Immature natural killer cell (primary cell): Measurements from ENCODE around the gene SUMO3. TPM values are rescaled to one million over a fixed set of nuclear protein-coding genes. Genes with fewer than 3 reads are reported as not detected.

ENCODE experiments used
- DNase-seq, 3 donors: peaks; one replicate each; pipeline ENCODE4 v3.0.0; 2022; ENCODE audit warnings: mixed read lengths in 1 of 3
- H3K27ac Mint-ChIP-seq, 6 donors: one replicate each; pipeline ENCODE4 v1.8.0; 2020; ENCODE audit warnings: mixed read lengths in 6 of 6, mild to moderate bottlenecking in 5 of 6, inconsistent platforms in 4 of 6, moderate library complexity in 3 of 6
- H3K27me3 Mint-ChIP-seq, 3 donors: one replicate each; pipeline ENCODE4 v1.8.0; 2020 to 2021; ENCODE audit warnings: low read depth in 3 of 3, mild to moderate bottlenecking in 3 of 3, mixed read lengths in 3 of 3, moderate library complexity in 3 of 3, inconsistent platforms in 1 of 3
- H3K36me3 Mint-ChIP-seq, 3 donors: one replicate each; pipeline ENCODE4 v1.8.0; 2020; ENCODE audit warnings: mixed read lengths in 3 of 3, inconsistent platforms in 2 of 3, mild to moderate bottlenecking in 2 of 3
- H3K4me1 Mint-ChIP-seq, 2 donors: one replicate each; pipeline ENCODE4 v1.8.0; 2020; ENCODE audit warnings: inconsistent platforms in 2 of 2, mild to moderate bottlenecking in 2 of 2, mixed read lengths in 2 of 2, moderate library complexity in 1 of 2
- H3K4me3 Mint-ChIP-seq, 5 donors: one replicate each; pipeline ENCODE4 v1.8.0; 2020; ENCODE audit warnings: mild to moderate bottlenecking in 5 of 5, mixed read lengths in 5 of 5, inconsistent platforms in 3 of 5, moderate library complexity in 3 of 5
- H3K9me3 Mint-ChIP-seq, 6 donors: one replicate each; pipeline ENCODE4 v1.8.0; 2020; ENCODE audit warnings: mild to moderate bottlenecking in 6 of 6, mixed read lengths in 6 of 6, inconsistent platforms in 4 of 6, moderate library complexity in 3 of 6
- polyA plus RNA-seq, 3 donors: library from polyadenylated mRNA; unstranded; fragments of 300-500 nt; fragmentation: Illumina TruSeq; gene quantifications; one replicate each; pipeline ENCODE4 v1.2.3, GENCODE V29; 2021

SUMO3 gene
- polyA plus RNA-seq, 3 donors from 2014 or later, result 85.2 to 95.7 (median 87.4) TPM

DNA sequence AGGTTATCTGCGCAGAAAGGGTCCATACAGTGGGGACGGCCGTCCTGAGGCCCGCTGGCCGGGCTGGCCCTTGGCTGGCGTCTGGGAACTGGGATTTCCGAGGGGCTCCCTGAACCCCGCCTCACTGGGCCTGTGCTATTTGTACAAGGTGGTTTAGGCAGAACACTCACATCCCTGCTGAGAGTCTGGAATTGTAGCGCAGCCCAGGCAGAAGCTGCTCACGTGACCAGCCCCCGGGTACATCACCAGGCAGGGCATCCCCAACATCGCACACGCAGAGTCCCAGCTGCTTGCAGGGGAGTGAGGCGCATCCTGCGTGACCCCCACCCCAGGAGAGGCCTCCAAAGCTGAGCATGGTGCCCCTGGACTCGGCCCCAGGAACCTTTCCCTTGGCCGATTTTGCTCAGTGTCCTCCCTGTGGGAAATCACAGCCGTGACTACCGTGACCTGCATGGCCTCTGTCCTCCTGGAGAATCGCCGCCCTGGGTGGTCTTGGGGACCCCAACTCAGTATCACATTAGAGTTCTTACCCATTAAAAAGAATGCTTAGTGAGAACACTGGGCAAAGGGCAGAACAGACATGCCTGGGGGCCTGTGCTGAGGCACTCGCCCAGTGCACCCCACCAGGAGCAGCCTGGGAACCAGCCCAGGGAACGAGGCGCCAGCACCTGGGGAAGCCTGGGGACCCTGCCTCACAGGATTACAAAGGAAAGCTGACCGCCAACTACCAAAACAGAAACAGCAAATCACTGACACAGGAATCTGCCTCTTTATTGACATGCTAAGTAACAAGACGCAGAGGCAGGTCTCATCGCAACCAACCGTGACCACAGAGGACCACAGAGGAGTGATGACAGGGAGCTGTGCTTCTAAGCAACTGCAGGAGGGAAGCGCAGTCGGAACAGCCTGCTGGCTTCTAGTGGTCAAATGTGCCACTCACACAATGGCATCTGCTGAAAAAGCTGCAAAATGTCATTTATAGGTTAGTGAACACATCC is 49.7 kb downstream of the SUMO3 start:
- H3K4me3 Mint-ChIP-seq, result no peak overlapping the region
- H3K36me3 Mint-ChIP-seq, result peaks cover 9 to 24% (median 17%) of the 10 kb centered on the region in 3 donors
- H3K4me1 Mint-ChIP-seq, result peaks cover 11 to 12% of the 10 kb centered on the region in 2 donors
- H3K27ac Mint-ChIP-seq, result no peak overlapping the region
- DNase-seq, result no peak
- H3K9me3 Mint-ChIP-seq, result no peaks in the 10 kb centered on the region
- peaks cover 2 to 8% (median 2%) of the 10 kb centered on the region in 3 donors for H3K27me3 Mint-ChIP-seq

DNA sequence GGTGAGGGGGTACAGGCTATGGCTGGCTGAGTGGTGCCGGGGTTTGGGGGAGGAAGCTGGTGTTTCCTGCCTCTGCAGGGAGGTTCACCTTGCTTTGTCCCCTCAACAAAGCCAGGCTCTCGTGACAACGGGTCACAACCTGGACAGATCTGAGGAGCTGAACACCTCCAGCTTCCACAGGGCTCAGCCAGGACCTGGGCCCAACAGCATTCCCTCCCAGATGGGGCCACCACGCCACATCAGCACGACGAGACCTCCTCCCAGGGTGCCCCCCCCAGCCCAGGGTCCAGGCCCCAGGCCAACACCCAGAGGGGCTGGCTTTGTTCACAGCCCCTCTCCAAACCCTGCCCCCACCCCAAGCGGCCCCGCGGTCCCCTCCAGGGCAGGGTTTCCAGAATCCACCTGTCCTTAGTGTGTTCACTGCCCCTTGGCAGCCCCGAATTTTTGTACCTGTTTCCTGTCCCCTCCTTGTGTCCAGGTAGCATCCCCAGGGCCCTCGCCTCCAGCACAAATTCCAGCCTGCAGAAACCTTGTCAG is 51.0 kb downstream of the SUMO3 start:
- Mint-ChIP-seq H3K4me1 (peaks cover 11 to 12% of the 10 kb centered on the region in 2 donors), H3K27me3 (peaks cover 2 to 8% (median 2%) of the 10 kb centered on the region in 3 donors), H3K36me3 (peaks cover 9 to 17% (median 13%) of the 10 kb centered on the region in 3 donors), H3K27ac (no peak overlapping the region), H3K9me3 (no peaks in the 10 kb centered on the region), H3K4me3 (no peak overlapping the region)
- no peak for DNase-seq

DNA sequence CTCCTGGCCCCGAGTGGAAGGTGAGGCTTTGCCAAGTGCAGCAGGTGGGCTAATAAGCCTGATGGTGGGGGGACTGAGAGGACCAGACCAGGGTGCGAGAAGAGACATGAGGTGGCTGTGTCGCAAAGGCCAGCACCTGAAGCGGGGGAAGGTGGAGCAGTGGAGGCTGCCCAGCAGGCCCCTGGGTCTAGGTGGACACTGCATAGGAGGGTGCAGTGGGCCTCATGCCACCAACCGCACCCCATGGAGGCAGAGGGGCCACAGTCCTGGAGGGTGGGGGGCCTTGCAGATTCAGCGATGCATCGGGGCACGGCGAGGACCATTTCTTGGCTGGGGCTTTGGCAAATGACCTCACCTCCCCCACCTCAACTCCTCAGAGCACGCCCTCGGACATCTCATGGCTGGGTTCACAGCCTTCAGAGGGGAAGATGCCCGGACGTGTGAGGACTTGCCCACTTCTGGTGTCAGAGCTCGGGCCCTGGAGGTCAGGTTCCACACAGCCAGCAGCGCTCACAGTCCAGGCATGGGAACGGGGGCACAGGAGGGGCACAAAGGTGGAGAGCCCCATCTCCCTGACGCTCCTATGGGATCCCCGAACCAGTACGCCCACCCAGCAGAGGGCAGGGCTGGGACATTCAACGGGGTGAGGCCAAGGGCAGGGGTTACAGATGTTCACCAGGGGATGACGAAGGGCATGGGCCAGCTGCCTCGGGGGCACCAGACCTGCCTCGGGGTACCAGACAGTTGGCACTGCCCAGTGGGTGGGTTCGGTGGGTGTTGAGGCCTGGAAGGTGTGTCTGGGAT is 51.6 kb downstream of the SUMO3 start:
- peaks cover 8 to 15% (median 10%) of the 10 kb centered on the region in 3 donors for H3K36me3 Mint-ChIP-seq
- peaks cover 2 to 8% (median 4%) of the 10 kb centered on the region in 3 donors for H3K27me3 Mint-ChIP-seq

DNA sequence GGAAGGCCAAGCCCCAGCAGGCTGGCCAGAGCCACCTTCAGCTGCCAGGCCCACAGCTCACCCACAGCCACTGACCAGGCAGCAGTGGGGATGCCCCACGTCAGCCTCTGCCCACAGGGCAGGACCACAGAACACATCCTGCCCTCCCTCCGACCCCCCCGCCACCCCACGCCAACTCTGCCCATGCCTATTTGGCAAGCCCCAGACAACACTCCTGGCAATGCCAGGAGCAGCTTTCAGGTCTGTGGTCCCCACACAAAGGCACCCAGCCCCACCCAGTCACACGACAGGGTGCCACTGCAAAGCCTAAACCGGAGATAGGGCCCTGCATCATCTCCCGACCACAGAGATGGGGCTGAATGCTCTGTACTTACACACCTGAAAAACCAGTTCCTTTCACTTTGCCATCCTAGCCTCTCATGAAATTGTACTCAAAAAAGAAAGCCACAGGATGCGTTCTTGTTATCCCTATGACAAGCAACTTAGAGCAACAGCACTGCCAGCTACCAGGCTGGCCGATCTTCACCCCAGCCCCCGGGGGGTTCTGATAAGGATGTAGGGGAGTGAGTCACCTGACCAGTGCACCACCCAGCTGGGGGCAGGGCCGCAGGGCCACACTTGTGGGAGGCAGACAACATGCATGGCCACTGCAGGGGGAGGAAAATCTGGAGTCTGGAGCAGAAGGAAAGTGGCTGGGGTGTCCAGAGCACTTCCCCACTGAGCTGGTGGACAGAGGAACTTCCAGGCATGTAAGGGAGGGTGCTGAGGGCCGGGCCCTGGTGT is 52.4 kb downstream of the SUMO3 start:
- peaks cover 4 to 8% (median 4%) of the 10 kb centered on the region in 3 donors for H3K36me3 Mint-ChIP-seq
- peak; percentile 56 to 65 (median 64) for DNase-seq
- peak overlapping the region; percentile 74 to 91 (median 80) for H3K27ac Mint-ChIP-seq
- no peaks in the 10 kb centered on the region for H3K9me3 Mint-ChIP-seq
- peaks cover 11 to 12% of the 10 kb centered on the region in 2 donors for H3K4me1 Mint-ChIP-seq
- H3K4me3 Mint-ChIP-seq, result peak overlapping the region; percentile 28 to 79 (median 73)
- H3K27me3 Mint-ChIP-seq, result peaks cover 2 to 8% (median 4%) of the 10 kb centered on the region in 3 donors

More for the DNA sequence above, 51.6 kb downstream of the SUMO3 start:
- H3K4me3 Mint-ChIP-seq, result peak overlapping the region in 2 of 5 donors; percentile 66 to 73
- peaks cover 11 to 12% of the 10 kb centered on the region in 2 donors for H3K4me1 Mint-ChIP-seq
- H3K9me3 Mint-ChIP-seq, result no peaks in the 10 kb centered on the region
- H3K27ac Mint-ChIP-seq, result peak overlapping the region in 5 of 6 donors; percentile 74 to 91 (median 79)
- DNase-seq, result no peak

DNA sequence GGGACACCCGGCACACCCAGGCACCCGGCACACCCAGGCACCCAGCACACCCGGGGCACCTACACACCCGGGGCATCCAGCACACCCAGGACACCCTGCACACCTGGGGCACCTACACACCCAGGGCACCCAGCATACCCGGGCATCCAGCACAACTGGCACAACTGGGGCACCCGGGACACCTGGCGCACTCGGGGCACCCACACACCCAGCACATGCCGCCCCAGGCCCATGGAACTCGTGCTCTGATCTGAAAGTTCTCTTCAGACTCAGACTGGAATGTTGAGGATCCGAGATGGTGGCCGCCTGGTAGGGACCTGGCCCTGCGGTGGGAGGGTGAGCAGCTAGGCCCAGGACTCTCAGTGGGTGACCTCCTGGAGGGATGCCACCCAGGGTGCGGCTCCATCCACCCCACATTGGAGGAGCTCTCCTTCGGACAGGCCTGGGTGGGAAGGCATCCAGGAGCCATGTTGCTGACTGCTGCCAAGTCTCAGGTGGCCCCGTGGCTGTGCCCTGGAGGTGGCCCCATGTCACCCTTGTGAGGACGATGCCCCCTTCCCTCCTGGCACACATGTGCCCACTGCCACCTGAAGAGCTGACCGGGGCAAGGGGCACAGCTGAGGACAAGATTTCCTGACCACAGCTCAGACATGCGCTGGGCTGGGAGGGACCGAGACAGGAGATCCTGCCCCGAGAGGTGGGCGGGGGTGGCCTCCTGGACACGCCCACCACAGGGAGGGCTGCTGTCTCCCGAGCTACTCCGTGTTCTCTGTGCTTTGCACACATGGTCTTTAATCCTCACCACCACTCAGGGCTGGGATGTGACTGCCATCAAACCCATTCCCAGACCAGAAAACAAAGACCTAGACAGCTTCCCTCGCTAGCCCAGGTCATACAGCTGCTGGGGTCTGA is 53.3 kb downstream of the SUMO3 start:
- Mint-ChIP-seq H3K27ac (peak overlapping the region in 4 of 6 donors; percentile 74 to 91 (median 80)), H3K36me3 (peaks cover 2 to 3% (median 2%) of the 10 kb centered on the region in 3 donors), H3K27me3 (peaks cover 2 to 8% (median 4%) of the 10 kb centered on the region in 3 donors), H3K4me1 (peaks cover 11 to 12% of the 10 kb centered on the region in 2 donors), H3K9me3 (no peaks in the 10 kb centered on the region), H3K4me3 (peak overlapping the region; percentile 28 to 79 (median 73))
- no peak for DNase-seq

DNA sequence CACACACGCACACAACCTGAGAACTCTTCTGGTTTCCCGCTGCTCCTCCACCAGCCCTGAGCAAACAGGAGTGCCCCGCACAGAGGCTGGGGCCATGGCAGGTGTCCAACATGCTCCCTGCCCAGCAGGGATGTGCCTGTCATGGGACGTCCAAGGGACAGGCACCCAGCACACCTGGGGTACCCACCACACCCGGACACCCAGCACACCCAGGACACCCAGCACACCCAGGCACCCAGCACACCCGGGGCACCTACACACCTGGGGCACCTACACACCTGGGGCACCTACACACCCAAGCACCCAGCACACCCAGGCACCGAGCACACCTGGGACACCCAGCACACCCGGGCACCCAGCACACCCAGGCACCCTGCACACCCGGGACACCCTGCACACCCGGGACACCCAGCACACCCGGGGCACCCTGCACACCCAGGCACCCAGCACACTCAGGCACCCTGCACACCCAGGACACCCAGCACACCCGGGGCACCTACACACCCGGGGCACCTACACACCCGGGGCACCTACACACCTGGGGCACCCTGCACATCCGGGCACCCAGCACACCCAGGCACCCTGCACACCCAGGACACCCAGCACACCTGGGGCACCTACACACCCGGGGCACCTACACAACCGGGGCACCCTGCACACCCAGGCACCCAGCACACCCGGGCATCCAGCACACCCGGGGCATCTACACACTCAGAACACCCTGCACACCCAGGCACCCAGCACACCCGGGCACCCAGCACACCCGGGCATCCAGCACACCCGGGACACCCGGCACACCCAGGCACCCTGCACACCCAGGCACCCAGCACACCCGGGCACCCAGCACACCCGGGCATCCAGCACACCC is 54.2 kb downstream of the SUMO3 start:
- Mint-ChIP-seq H3K4me1 (peaks cover 11 to 12% of the 10 kb centered on the region in 2 donors), H3K36me3 (peaks cover 0 to 3% (median 0%) of the 10 kb centered on the region in 3 donors), H3K27ac (no peak overlapping the region), H3K9me3 (no peaks in the 10 kb centered on the region), H3K4me3 (no peak overlapping the region), H3K27me3 (peaks cover 3 to 8% (median 4%) of the 10 kb centered on the region in 3 donors)
- DNase-seq, result no peak

DNA sequence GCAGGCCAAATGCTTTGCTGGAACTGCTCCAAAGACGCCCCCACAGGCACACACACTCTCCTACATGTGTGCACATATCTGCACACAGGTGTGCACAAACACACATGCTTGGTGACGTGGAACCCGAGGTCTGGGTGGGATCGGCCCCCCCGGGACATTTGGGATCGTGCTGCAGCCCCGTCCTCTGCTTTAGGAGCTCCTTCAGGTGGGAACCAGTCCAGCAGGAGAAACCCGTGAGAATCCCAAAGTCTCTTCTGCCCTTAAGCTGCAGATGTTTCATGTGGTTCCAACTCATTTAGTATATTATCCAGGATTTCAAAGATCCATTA is 54.8 kb downstream of the SUMO3 start:
- Mint-ChIP-seq H3K27me3 (peaks cover 2 to 8% (median 4%) of the 10 kb centered on the region in 3 donors), H3K36me3 (no peaks in the 10 kb centered on the region), H3K9me3 (no peaks in the 10 kb centered on the region), H3K4me3 (no peak overlapping the region), H3K4me1 (peaks cover 11 to 12% of the 10 kb centered on the region in 2 donors), H3K27ac (no peak overlapping the region)
- no peak for DNase-seq

DNA sequence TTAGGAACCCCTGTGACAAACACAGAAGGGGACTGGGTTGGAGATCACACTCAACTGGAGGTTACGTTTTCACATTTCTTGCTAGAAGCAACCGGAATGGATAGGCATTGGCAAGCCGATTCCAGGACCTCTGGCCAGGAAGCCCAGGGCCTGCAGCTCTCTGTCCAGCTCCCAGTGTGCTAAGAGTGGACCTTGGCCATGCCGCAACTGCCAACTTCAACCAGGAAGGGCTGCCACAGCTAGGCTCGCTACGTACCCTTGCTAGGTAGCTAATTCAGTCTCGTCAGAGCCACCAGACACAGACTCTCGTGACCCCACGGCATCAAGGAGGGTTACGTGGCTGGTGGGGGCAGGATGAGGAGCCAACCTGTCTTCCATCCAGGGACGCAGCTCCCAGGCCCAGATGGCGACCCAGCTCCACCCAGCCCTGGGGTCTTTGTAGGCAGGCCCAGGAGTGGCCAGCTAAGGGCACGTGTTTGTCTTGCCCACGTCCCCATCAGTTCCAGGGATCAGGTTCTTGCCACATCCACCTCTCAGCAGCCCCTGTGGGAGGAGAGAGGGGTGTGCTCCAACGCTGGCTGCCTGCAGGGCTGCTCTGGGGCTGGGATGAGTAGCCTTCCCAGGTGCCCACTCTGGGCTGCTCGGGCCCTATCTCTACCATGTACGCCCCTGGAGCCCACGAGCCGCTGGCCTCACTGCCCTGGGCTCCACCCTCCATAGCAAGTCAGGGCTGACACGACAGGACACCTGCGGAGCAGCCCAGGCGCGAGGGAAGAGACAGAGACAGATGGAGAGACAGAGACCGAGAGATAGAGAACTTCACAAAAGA is 55.4 kb downstream of the SUMO3 start:
- Mint-ChIP-seq H3K27ac (no peak overlapping the region), H3K4me3 (no peak overlapping the region), H3K27me3 (peaks cover 2 to 8% (median 4%) of the 10 kb centered on the region in 3 donors), H3K9me3 (no peaks in the 10 kb centered on the region), H3K4me1 (peaks cover 11 to 12% of the 10 kb centered on the region in 2 donors), H3K36me3 (no peaks in the 10 kb centered on the region)
- no peak for DNase-seq

DNA sequence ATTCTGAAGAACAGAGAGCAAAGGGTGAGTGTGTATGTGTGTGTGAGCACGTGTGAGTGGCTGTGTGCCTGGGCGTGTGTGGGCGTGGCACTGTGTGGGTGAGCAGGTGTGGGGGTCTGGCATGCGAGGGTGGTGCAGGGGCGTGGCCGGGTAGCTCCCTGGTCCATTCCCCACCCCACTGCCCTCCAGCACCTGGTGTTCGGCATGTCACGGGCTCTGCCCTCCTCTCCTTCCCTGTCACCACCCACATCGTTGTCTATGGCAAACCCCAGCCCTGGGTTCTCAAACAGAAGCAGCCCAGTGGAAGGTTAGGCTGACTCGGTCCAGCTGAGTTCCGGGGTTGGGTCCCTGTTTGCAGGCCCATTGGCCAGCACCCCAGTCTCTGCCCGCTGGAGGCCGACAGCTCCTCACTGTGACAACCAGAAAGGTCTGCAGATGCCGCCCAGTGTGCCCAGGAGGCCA is 56.1 kb downstream of the SUMO3 start:
- Mint-ChIP-seq H3K36me3 (no peaks in the 10 kb centered on the region), H3K9me3 (no peaks in the 10 kb centered on the region), H3K4me3 (no peak overlapping the region), H3K27me3 (peaks cover 2 to 8% (median 4%) of the 10 kb centered on the region in 3 donors), H3K27ac (peak overlapping the region in 1 of 6 donors; percentile 20), H3K4me1 (peaks cover 11 to 12% of the 10 kb centered on the region in 2 donors)
- DNase-seq, result no peak

DNA sequence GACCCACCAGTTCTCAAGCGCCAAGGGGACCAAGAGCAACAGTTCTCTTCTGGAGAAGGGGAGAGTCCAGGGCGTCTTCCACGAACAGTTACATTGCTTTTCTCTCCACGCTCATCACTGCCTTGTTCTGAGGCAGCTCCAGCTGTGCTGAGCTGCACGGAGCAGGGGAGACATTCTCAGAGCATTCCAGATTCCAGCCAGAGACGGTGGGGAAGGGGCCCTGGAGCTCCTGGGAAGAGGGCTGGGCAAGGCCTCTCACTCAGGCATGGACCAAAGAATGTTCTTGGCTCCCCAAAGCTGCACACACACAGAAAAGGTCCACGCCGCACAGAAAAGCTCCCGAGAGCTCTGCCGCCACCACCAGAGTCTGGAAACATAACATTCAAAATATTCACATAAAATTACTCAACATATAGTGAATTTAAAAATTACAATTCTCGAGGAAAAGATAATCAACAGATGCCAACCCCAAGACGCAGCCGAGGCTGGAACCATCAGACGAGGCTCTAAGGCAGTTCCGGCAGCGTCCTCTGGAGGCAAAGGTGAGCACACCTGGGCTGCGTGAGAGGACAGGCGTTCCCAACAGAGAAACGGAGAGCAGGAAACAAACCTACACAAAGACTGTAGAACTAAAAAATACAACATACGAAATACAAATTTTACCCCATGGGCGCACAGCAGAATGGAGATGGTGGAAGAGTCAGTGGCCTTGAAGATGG is 56.7 kb downstream of the SUMO3 start:
- peak overlapping the region in 1 of 6 donors; percentile 20 for H3K27ac Mint-ChIP-seq
- no peaks in the 10 kb centered on the region for H3K36me3 Mint-ChIP-seq
- H3K27me3 Mint-ChIP-seq, result peaks cover 2 to 8% (median 4%) of the 10 kb centered on the region in 3 donors
- H3K4me1 Mint-ChIP-seq, result peaks cover 11 to 12% of the 10 kb centered on the region in 2 donors
- no peak for DNase-seq
- H3K4me3 Mint-ChIP-seq, result no peak overlapping the region
- no peaks in the 10 kb centered on the region for H3K9me3 Mint-ChIP-seq
